ENCODE data around the gene TMC3.

TMC3 gene

GRCh38 chr15:81330366-81331090 is 43.5 kb downstream of the TMC3 start:
- TF ChIP-seq, protein P1, sequence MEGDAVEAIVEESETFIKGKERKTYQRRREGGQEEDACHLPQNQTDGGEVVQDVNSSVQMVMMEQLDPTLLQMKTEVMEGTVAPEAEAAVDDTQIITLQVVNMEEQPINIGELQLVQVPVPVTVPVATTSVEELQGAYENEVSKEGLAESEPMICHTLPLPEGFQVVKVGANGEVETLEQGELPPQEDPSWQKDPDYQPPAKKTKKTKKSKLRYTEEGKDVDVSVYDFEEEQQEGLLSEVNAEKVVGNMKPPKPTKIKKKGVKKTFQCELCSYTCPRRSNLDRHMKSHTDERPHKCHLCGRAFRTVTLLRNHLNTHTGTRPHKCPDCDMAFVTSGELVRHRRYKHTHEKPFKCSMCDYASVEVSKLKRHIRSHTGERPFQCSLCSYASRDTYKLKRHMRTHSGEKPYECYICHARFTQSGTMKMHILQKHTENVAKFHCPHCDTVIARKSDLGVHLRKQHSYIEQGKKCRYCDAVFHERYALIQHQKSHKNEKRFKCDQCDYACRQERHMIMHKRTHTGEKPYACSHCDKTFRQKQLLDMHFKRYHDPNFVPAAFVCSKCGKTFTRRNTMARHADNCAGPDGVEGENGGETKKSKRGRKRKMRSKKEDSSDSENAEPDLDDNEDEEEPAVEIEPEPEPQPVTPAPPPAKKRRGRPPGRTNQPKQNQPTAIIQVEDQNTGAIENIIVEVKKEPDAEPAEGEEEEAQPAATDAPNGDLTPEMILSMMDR (IDR thresholded peaks at IDR 0.05; ENCODE audit: unreplicated experiment in 3 of 3) = no peak
- H3K36me3 Mint-ChIP-seq (ENCODE audit: low read depth) = no peaks in the 10 kb centered on the region
- H3K4me3 Mint-ChIP-seq = no peak overlapping the region
- H3K4me1 Mint-ChIP-seq = peaks cover 24% of the 10 kb centered on the region
- peak overlapping the region in 2 of 3 experiments; percentile 69 for H3K27ac Mint-ChIP-seq
- H3K27me3 Mint-ChIP-seq (ENCODE audit: low read depth) = peaks cover 9% of the 10 kb centered on the region
- no peaks in the 10 kb centered on the region for H3K9me3 Mint-ChIP-seq

GRCh38 chr15:81329446-81329845 is 44.6 kb downstream of the TMC3 start:
- Mint-ChIP-seq H3K27me3 (ENCODE audit: low read depth) (peaks cover 17% of the 10 kb centered on the region), H3K4me3 (peak overlapping the region in 1 of 3 experiments; percentile 9)

GRCh38 chr15:81327516-81327915 is 46.5 kb downstream of the TMC3 start:
- H3K27ac Mint-ChIP-seq = no peak overlapping the region
- TF ChIP-seq, protein P1 (IDR thresholded peaks at IDR 0.05; ENCODE audit: unreplicated experiment in 3 of 3) = no peak
- peaks cover 16% of the 10 kb centered on the region for H3K27me3 Mint-ChIP-seq (ENCODE audit: low read depth)
- no peak overlapping the region for H3K4me3 Mint-ChIP-seq
- H3K9me3 Mint-ChIP-seq = no peaks in the 10 kb centered on the region
- H3K36me3 Mint-ChIP-seq (ENCODE audit: low read depth) = no peaks in the 10 kb centered on the region
- peaks cover 16% of the 10 kb centered on the region for H3K4me1 Mint-ChIP-seq

More at GRCh38 chr15:81329446-81329845, 44.6 kb downstream of the TMC3 start:
- Mint-ChIP-seq H3K27ac (no peak overlapping the region), H3K4me1 (peaks cover 16% of the 10 kb centered on the region), H3K36me3 (ENCODE audit: low read depth) (no peaks in the 10 kb centered on the region), H3K9me3 (no peaks in the 10 kb centered on the region)
- TF ChIP-seq, protein P1 (IDR thresholded peaks at IDR 0.05; ENCODE audit: unreplicated experiment in 3 of 3) = no peak

DNA sequence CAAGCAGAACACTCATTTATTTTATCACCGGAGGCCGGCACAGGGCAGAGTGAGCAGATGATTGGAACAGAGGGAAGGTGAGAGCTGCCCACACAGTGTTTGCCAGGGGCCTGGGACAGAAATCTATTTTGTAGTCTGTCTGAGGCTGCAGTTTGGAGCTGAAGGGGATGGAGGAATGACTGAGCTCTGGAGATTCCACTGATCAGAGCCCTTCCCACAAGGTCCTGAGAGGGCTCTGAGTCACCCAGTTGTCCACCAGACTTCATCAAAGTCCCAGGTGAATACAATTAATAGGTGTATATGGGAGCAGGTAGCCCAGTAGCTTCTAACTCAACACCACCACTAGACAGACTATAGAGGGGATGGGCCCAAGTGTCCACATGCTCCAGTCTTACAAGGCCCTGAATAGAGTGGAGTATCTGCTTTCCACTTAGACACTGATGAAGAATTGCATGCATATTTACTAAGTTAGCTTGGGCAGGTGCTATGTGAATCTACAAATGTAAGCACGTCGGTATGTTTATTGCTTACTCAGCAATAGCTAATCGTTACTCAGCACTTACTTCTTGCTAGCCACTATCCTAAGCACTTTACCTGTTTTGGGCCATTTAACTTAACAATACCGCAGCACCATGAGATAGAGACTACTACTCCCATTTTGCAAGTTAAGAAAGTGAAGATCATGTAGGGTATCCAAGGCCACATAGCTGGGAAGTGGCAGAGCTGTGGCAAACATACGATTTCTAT is 47.4 kb downstream of the TMC3 start:
- TF ChIP-seq, protein P1 (IDR thresholded peaks at IDR 0.05; ENCODE audit: unreplicated experiment in 3 of 3) = no peak
- H3K9me3 Mint-ChIP-seq = no peaks in the 10 kb centered on the region
- H3K27ac Mint-ChIP-seq = no peak overlapping the region
- no peaks in the 10 kb centered on the region for H3K36me3 Mint-ChIP-seq (ENCODE audit: low read depth)
- H3K27me3 Mint-ChIP-seq (ENCODE audit: low read depth) = peaks cover 16% of the 10 kb centered on the region
- peaks cover 16% of the 10 kb centered on the region for H3K4me1 Mint-ChIP-seq
- no peak overlapping the region for H3K4me3 Mint-ChIP-seq

GRCh38 chr15:81323944-81324881 is 49.8 kb downstream of the TMC3 start, which contains the start of gene STARD5:
Gene STARD5, minus strand, starts transcription at chr15:81324141. Its CDS starts 42 bp downstream, at chr15:81324099.
- H3K27ac Mint-ChIP-seq = peak within 1 kb of the TSS in 1 of 3 experiments; percentile 38
- peaks cover 6% of the 10 kb centered on the region for H3K4me1 Mint-ChIP-seq
- H3K27me3 Mint-ChIP-seq (ENCODE audit: low read depth) = peaks cover 12% of the 10 kb centered on the region
- TF ChIP-seq, protein P1 (IDR thresholded peaks at IDR 0.05; ENCODE audit: unreplicated experiment in 3 of 3) = no peak
- H3K36me3 Mint-ChIP-seq (ENCODE audit: low read depth) = no peaks in the 10 kb centered on the region
- H3K9me3 Mint-ChIP-seq = no peaks in the 10 kb centered on the region
- peak within 1 kb of the TSS; percentile 92 to 97 (median 94) for H3K4me3 Mint-ChIP-seq

Measured in nephron (organoid).